Hepatocyte (in vitro differentiated cells): Measurements from ENCODE around the gene COPS6. TPM values are rescaled to one million over a fixed set of nuclear protein-coding genes. Genes with fewer than 3 reads are reported as not detected.

ENCODE experiments used
- DNase-seq: peaks from one replicate; pipeline ENCODE4 v3.0.0-alpha.2; 2016; ENCODE audit warnings: low spot score
- H2AFZ ChIP-seq: fragments of 200-600 bp; sonication (generic); 2 replicates; pipeline ENCODE4 v1.6.0; 2016; ENCODE audit warnings: antibody characterized with exemption, mild to moderate bottlenecking
- H3K27ac ChIP-seq: fragments of 200-600 bp; sonication (generic); 2 replicates; pipeline ENCODE4 v1.5.1; 2016; ENCODE audit warnings: mild to moderate bottlenecking
- H3K27me3 ChIP-seq: fragments of 200-600 bp; sonication (generic); 2 replicates; pipeline ENCODE4 v1.6.1; 2016
- H3K36me3 ChIP-seq: fragments of 200-600 bp; sonication (generic); replicated peaks from 2 replicates; pipeline ENCODE4 v1.5.1; 2016; ENCODE audit warnings: low read depth; ENCODE audit not compliant: insufficient read depth
- H3K4me1 ChIP-seq: fragments of 200-600 bp; sonication (generic); 2 replicates; pipeline ENCODE4 v1.5.1; 2016; ENCODE audit warnings: mild to moderate bottlenecking, moderate library complexity; ENCODE audit not compliant: insufficient read depth
- H3K4me2 ChIP-seq: fragments of 200-600 bp; sonication (generic); 2 replicates; pipeline ENCODE4 v1.6.0; 2016
- H3K4me3 ChIP-seq: fragments of 200-600 bp; sonication (generic); 2 replicates; pipeline ENCODE4 v1.5.1; 2016; ENCODE audit warnings: mild to moderate bottlenecking
- H3K79me2 ChIP-seq: fragments of 200-600 bp; sonication (generic); 2 replicates; pipeline ENCODE4 v1.6.0; 2017; ENCODE audit warnings: mild to moderate bottlenecking
- H3K9me2 ChIP-seq: fragments of 200-600 bp; sonication (generic); replicated peaks from 2 replicates; pipeline ENCODE4 v1.6.0; 2017; ENCODE audit warnings: mild to moderate bottlenecking; ENCODE audit not compliant: insufficient read depth
- H3K9me3 ChIP-seq: fragments of 200-600 bp; sonication (generic); 2 replicates; pipeline ENCODE4 v1.5.1; 2016; ENCODE audit warnings: low read depth, mild to moderate bottlenecking
- H4K20me1 ChIP-seq: fragments of 200-600 bp; sonication (generic); 2 replicates; pipeline ENCODE4 v1.6.0; 2016; ENCODE audit warnings: mild to moderate bottlenecking; ENCODE audit not compliant: insufficient read depth, poor library complexity, severe bottlenecking
- EZH2 ChIP-seq: fragments of 200-600 bp; sonication (generic); IDR thresholded peaks from 2 replicates; pipeline ENCODE4 v1.6.1; 2016; ENCODE audit warnings: antibody characterized with exemption, mild to moderate bottlenecking, borderline replicate concordance
- EZH2phosphoT487 ChIP-seq: fragments of 200-600 bp; sonication (generic); IDR thresholded peaks from one replicate; pipeline ENCODE4 v1.6.1; 2018; ENCODE audit warnings: antibody characterized with exemption, mild to moderate bottlenecking, low read depth, moderate library complexity; ENCODE audit not compliant: unreplicated experiment, severe bottlenecking
- WGBS: methylation state at CpG from one replicate; pipeline ENCODE4 v1.1.6; 2016; ENCODE audit warnings: low lambda C conversion rate; ENCODE audit errors: missing lambda C conversion rate; 5-methylcytosine and 5-hydroxymethylcytosine counted together
- polyA plus RNA-seq: library from polyadenylated mRNA; unstranded; fragments of >200 nt; fragmentation: Nextera tagmentation; extraction: Ambion mirVana; gene quantifications from 2 replicates; pipeline ENCODE4 v1.2.1, GENCODE V29; 2016
- total RNA-seq: library from RNA; depleted of rRNA; stranded (reverse); fragments of >200 nt; gene quantifications from 2 replicates; pipeline ENCODE4 v1.2.3, GENCODE V29; 2014
- TF ChIP-seq, protein P1 (sequence below): fragments of 200-600 bp; sonication (generic); IDR thresholded peaks from 2 replicates; pipeline ENCODE4 v1.5.1; 2016; ENCODE audit warnings: antibody characterized with exemption, mild to moderate bottlenecking; ENCODE audit not compliant: poor library complexity

Gene COPS6
- total and polyA plus RNA-seq, 2 experiments from 2014 or later: 41.9 to 163 TPM

GRCh38 chr7:100066953-100067352, 21.8 kb upstream of the COPS6 start:
- H3K36me3 ChIP-seq: peaks cover 16% of the 10 kb centered on the region
- no peak for DNase-seq
- H3K4me3 ChIP-seq: no peak overlapping the region
- no peaks in the 10 kb centered on the region for H4K20me1 ChIP-seq
- H3K4me2 ChIP-seq: no peak overlapping the region
- H3K27me3 ChIP-seq: no peaks in the 10 kb centered on the region
- peaks cover 9% of the 10 kb centered on the region for H3K79me2 ChIP-seq
- no peak overlapping the region for H2AFZ ChIP-seq
- H3K9me2 ChIP-seq: no peaks in the 10 kb centered on the region
- H3K27ac ChIP-seq: no peak overlapping the region
- peaks cover 24% of the 10 kb centered on the region for H3K9me3 ChIP-seq
- TF ChIP-seq EZH2phosphoT487: no peak
- TF ChIP-seq EZH2: no peak
- TF ChIP-seq, protein P1, sequence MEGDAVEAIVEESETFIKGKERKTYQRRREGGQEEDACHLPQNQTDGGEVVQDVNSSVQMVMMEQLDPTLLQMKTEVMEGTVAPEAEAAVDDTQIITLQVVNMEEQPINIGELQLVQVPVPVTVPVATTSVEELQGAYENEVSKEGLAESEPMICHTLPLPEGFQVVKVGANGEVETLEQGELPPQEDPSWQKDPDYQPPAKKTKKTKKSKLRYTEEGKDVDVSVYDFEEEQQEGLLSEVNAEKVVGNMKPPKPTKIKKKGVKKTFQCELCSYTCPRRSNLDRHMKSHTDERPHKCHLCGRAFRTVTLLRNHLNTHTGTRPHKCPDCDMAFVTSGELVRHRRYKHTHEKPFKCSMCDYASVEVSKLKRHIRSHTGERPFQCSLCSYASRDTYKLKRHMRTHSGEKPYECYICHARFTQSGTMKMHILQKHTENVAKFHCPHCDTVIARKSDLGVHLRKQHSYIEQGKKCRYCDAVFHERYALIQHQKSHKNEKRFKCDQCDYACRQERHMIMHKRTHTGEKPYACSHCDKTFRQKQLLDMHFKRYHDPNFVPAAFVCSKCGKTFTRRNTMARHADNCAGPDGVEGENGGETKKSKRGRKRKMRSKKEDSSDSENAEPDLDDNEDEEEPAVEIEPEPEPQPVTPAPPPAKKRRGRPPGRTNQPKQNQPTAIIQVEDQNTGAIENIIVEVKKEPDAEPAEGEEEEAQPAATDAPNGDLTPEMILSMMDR: no peak
- no peaks in the 10 kb centered on the region for H3K4me1 ChIP-seq
- 86% methylated on average over 7 of the region's 7 CpGs for WGBS

DNA sequence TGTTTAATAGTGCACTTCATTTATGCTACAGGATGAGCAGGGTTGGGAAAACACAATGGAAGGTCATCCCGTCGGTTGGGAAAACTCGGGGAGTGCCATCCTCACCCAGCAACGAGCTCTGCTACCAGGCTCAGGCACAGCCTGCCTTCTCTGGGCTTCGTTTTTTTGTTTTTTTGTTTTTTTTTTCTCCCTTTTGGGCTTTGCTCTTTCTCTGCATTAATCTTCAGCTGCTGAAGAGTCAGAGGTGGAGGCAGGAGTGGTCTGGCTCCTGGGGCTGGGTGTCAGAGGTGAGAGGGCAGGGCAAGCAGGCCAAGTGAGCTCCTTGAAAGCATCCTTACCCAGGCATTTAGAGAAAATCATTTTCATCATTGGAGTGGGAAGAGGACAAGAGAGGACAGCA, 18.8 kb upstream of the COPS6 start:
- Histone ChIP-seq H3K27ac (no peak overlapping the region), H3K4me2 (no peak overlapping the region), H3K4me1 (no peaks in the 10 kb centered on the region), H3K36me3 (peaks cover 39% of the 10 kb centered on the region), H4K20me1 (no peaks in the 10 kb centered on the region), H3K79me2 (peaks cover 23% of the 10 kb centered on the region), H3K4me3 (no peak overlapping the region), H3K9me3 (peaks cover 47% of the 10 kb centered on the region), H3K27me3 (no peaks in the 10 kb centered on the region), H3K9me2 (no peaks in the 10 kb centered on the region), H2AFZ (no peak overlapping the region)
- WGBS: 99% methylated on average over 5 of the region's 5 CpGs
- TF ChIP-seq EZH2 (no peak), EZH2phosphoT487 (no peak)
- TF ChIP-seq, protein P1: no peak
- no peak for DNase-seq

DNA sequence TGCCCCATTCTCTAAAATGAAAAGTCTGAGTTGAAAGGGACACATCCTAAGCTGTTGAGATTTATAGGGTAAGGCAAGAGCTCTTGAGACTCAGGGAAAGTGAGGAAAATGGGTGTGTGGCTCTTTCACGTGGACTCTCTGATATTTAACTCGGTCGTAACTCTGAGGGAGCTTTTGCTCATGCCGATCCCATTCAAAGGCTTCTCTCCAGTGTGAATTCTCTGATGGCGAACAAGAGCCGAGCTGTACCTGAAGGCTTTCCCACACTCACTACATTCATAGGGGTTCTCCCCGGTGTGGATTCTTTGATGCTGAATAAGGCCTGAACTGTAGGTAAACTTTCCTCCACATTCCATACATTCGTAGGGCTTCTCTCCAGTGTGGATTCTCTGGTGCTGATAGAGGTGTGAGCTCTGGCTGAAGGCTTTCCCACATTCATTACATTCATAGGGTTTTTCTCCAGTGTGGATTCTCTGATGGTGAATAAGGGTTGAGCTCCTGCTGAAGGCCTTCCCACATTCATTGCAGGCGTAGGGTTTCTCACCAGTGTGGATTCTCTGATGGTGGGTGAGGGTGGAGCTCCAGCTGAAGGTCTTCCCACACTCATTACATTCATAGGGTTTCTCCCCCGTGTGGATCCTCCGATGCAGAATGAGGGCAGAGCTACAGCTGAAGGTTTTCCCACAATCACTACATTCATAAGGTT, 17.6 kb upstream of the COPS6 start:
- over 99% methylated on average over 11 of the region's 11 CpGs for WGBS
- Histone ChIP-seq H3K9me2 (no peaks in the 10 kb centered on the region), H4K20me1 (no peaks in the 10 kb centered on the region), H3K27me3 (no peaks in the 10 kb centered on the region), H2AFZ (no peak overlapping the region), H3K4me2 (no peak overlapping the region), H3K4me1 (no peaks in the 10 kb centered on the region), H3K4me3 (no peak overlapping the region), H3K27ac (no peak overlapping the region), H3K79me2 (peaks cover 35% of the 10 kb centered on the region), H3K9me3 (peaks cover 47% of the 10 kb centered on the region), H3K36me3 (peaks cover 45% of the 10 kb centered on the region)
- TF ChIP-seq EZH2phosphoT487 (no peak), EZH2 (no peak)
- TF ChIP-seq, protein P1: no peak
- no peak for DNase-seq
